HG03457 (cell line): Measurements from ENCODE around the gene CNIH3.

ENCODE experiments used
- ATAC-seq: cut with Tn5 transposase; IDR thresholded peaks from one replicate; pipeline ENCODE4 v1.9.1; 2021; ENCODE audit warnings: moderate number of reproducible peaks; ENCODE audit not compliant: unreplicated experiment

CNIH3 gene

GRCh38 chr1:224640587-224640986 is 24.5 kb downstream of the CNIH3 start:
- no peak for ATAC-seq

DNA sequence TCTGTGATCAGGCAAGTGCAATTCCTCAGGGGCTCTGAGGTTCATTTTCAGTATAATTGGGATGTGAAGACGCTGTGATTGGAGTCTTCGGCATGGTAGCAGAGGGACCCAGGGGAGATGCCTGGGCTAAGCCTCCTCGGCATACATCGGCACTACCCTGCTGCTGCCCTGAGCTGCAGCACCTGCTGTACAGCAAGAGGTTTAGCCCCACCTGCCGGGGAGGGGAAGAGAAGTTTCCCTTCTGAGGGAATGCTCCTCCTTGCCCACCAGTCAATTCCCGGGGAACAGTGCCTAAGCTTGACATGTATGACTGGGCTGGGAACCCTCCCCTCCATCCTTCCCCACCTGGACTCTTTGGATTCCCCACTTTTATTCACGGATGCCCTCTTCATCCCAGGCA is 24.9 kb downstream of the CNIH3 start:
- no peak for ATAC-seq

DNA sequence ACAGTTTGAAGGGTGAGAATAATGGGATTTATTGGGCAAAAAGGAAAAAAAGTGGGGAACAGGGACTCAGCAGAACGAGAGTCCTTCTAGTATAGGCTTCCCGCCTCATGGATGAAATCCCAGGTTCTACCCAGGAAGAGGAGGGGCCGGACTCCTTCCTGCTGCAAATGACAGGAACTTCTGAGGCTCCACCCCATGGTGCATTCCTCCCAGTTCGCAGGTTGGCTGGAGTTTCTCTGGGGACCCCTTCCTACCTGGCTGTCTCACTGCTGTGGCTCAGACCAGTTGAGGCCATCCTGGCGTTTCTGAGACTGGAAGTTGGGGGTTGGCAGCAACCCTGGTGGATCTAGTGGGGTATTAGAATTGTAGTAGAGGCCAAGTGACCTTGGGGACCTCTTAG is 27.5 kb downstream of the CNIH3 start:
- ATAC-seq: no peak

DNA sequence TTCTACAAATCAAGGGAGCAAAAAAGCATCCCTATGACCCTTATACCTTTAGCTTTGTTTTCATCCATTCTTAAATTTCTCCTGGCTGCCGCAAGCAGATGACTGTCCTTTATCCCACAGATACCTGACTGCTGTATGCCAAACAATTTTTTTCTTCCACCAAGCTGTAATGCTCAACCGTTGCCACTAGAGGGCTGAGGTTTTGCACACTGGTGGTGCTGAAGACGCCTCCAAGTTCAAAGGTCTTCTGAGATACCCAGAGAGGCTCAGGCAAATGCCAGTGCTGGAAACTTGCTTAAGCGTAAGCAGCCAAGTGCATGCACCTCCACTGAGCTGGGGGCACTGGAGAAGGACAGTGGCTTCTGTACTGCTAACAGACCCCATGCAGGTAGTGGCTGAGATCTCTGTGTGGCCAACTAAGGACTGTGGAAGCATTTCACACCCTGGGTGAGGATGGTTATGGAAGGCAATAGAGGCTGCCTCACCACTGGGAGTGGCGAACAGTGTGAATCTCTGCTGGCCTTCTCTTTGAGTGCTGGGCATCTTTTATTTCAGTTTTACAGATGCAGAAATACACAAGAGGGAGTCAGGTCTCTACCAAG is 28.5 kb downstream of the CNIH3 start:
- ATAC-seq: no peak

DNA sequence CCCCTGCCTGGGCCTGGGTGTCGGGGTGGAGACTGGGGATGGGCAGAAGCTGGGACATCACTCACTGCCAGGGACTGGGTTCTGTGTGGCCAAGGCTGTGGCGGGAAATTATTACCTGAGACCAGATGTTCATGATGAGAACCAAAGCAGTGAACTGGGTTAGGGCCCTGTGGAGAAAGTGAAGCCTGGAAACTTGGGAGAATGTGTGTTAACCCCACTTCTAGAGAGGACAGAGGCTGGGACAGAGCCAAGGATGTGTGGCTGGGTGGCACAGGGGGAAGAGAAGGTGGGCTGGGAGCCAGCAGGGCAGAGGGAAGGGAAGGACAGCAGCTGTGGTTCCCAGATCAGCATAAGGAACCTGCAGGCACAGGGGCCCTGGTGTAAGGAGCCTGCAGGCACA is 31.3 kb downstream of the CNIH3 start:
- ATAC-seq: no peak

DNA sequence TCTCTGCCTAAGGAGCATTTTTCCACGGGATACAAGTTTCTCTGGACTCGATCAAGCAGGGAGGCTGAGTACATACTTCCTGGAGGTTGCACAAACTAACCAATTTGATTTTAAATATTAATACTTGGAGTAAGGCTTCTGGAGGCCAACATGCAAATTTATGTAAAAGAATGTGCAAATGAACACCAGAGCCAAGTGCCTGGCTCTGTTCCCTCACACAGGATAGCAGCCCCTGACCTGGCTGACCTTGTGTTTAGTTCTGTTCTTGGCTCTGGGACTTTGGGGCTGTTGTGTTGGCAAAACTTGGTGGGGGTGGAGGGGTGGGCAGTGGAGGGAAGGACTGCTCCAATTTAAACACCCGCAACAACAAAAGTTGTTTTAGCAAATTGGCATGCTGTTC is 34.2 kb downstream of the CNIH3 start:
- ATAC-seq: no peak

DNA sequence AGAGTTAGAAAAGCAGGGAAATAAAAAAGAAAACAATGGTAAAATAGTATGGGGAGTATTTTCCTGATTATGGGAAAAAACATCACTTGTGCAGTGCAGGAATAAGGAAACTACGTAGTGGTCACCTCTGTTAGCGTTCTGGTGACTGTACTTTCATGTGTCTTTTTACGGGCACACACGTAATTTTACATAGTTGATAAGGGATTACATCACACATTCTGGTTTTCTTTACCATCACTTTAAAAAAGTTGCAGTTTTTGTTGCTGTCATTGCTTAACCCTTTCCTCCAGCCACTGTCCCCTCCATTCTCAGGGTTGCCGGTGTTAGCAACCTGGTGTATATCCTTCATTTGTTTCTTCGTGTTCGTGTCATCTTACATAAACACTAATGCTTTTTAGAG is 35.1 kb downstream of the CNIH3 start:
- ATAC-seq: no peak

- ATAC-seq: no peak
These were observed 40.3 kb downstream of the CNIH3 start for GRCh38 chr1:224656392-224656791.

DNA sequence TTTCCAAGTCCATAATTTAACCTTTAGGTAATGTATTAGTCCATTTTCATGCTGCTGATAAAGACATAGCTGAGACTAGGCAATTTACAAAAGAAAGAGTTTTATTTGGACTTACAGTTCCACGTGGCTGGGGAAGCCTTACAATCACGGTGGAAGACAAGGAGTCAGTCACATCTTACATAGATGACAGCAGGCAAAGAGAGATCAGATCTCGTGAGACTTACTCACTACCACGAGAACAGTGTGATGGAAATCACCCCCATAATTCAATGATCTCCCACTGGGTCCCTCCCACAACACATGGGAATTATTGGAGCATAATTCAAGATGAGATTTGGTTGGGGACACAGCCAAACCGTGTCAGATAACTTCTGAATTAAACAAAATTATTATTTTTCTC is 44.0 kb downstream of the CNIH3 start:
- ATAC-seq: no peak

DNA sequence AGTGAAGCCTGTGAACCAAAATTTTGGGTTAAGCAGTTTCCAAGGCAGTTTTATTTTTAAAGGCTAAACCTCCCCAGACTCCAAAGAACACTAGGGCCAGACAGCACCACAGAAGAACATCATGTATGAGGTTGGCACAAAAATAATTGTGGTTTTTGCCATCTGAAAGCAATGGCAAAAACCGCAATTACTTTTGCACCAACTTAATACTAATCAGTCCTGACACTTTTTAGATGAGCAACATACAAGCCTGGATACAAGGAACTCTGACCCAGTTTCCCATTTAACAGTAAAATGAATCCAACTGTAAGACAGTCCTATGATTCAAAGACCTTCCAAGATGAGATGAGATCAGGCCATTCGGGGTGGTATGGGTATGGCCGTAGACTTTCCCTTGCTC is 46.8 kb downstream of the CNIH3 start:
- no peak for ATAC-seq

DNA sequence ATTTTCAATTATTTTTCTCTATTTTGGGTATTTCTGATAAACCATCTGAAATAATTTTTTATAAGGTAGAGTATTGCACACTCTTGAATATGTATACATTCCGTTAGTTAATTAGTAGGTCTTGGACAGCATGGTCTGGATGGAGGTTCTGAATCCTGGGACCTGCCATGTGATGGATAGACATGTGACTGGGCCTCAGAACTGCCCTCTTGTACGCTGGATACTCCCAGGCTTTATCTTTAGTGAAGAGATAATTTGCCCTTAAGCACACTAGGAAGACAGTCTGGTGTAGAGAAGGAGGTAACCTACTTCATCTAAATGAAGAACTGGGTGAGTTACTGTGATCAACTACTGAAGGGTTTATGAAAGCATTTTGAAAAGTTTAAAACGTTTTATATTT is 48.9 kb downstream of the CNIH3 start:
- ATAC-seq: no peak

DNA sequence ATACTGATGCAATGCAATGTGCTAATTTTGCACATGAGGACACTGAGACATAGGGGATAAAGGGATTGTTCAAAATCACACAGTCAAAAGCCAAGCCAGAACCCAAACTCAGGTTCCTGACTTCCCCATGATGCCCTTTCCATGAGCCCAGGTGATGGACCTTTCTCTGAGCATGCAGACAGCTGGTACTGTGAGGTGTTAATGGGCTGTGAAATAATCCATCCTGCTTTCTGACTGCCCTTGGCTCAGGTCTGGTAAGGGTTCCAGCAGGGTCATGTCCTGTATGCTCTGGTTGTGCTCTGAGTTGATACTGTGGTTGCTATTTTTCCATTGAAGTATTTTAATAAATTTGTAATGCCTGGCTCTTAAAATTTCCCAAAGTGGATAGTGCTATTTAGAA is 50.0 kb downstream of the CNIH3 start:
- ATAC-seq: no peak

DNA sequence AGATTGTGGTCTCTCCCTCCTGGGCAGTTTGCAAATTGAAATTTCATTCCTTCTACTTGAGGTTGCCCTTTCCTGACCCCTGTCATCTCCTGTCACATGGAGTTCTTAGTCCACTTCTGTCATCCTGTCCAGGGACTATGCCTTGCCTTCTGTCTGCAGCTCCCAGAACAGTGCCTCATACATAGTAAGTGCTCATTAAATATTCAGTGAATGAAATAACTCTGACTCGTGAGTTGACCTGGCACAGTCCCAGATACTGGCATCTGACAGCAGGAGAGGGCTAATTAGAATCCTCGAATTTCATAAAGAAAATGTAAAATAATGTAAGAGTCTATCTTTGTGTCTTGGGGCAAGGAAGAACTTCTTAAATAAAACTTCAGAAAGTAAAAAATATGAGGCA is 50.8 kb downstream of the CNIH3 start:
- ATAC-seq: no peak

GRCh38 chr1:224668984-224669383 is 52.9 kb downstream of the CNIH3 start:
- no peak for ATAC-seq

DNA sequence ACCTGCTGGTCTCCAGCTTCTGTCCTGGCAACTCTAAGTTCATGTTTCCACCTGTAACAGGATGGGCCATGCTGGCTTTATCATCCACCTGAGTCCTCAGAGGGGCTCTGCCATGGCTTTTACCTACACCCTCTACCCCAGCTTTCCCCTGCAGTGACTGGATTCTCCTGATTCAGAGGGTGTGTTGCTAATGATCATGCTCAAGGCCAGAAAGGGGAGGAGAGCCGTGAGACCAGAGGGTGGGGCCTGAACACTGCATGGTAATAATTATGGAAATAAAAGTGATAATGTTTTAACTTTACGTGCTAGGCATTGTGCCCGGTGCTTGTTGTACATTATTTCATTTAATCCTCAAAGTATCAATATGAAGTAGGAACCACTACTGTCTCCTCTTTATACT is 53.3 kb downstream of the CNIH3 start:
- no peak for ATAC-seq

- no peak for ATAC-seq
These were observed 54.4 kb downstream of the CNIH3 start for GRCh38 chr1:224670506-224670905.

GRCh38 chr1:224671076-224671475 is 55.0 kb downstream of the CNIH3 start:
- no peak for ATAC-seq

DNA sequence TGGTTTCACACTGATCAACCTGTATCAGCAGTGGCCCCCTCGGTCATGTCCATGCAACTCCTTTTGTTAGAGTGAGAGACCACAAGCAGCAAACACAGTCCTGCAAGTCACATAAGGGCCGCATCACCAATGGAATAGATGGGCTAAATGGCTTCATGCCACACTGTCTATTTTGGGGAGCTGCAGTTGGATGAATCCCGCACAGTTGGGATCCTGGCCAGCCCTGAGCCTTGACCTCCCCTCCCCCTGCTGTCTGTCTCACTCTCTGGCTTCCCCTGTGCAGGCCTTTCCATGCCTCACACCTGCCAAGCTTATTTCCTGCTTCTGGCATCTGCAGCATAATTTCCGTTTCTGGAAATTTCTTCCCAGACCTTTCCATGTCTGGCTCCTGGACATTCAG is 57.0 kb downstream of the CNIH3 start:
- ATAC-seq: no peak

- no peak for ATAC-seq
These were observed 59.5 kb downstream of the CNIH3 start for GRCh38 chr1:224675590-224675989.

DNA sequence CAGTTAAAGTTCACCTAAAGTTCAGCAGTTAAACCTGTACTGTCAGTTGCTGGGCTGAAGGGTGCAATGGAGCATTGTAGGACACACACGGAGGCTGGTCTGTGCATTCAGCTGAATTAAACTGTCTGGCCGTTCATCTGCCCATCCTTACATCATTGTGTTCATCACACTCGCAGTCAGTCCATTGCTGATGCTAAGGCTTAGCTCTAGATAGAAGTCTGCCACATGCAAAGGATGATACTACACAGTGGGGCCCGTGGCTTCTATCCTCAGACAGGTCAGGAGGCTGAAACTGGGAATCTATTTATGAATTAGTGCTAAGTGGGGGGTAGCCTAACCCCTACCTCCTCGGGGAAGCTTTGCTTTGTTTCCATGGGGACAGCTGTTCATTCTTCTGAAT is 60.4 kb downstream of the CNIH3 start:
- no peak for ATAC-seq

- no peak for ATAC-seq
These were observed 62.1 kb downstream of the CNIH3 start for GRCh38 chr1:224678168-224678567.

DNA sequence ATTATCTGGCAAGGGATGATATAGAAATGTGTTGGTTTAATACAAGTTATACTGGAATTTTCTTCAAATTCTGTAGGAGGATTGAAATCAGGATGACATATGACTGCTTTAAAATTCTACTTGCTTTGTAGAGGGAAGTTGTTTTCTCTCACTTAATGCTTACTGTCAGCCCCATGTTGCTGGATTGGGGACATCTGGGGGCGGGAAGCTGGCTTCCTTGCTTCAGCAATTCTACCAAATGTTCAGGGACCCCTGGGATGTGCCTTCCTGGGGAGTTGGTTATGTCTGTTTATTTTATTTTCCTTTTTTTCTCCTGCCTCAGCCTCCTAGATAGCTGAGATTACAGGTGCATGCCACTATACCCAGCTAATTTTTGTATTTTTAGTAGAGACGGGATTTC is 63.5 kb downstream of the CNIH3 start:
- no peak for ATAC-seq

- ATAC-seq: no peak
These were observed 65.7 kb downstream of the CNIH3 start for GRCh38 chr1:224681816-224682215.

DNA sequence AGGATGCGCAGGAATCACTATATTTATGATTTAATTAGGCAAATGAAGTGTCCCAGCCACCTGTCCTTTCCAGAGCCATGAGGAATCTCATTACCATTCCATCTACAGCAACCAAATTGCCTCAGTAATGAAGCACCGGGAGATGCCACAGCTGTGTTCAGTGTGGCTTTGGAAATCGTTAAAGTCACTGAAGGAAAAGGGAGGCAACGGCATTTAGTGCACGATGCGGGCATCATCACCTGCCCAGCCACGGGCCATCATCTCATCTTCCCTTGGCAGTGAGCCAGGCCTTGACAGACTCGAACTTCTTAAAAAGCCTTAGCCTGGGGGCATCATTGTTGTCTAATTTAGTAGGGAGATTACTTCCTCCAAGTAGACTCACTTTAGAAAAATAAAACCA is 67.8 kb downstream of the CNIH3 start:
- ATAC-seq: no peak
